H1 (cell line): Measurements from ENCODE around the gene WDFY1. TPM values are rescaled to one million over a fixed set of nuclear protein-coding genes. Genes with fewer than 3 reads are reported as not detected.

ENCODE experiments used
- CTCF ChIA-PET: fragments of 300-600 bp; sonication (Branson Sonifier 250); formaldehyde crosslinking; loops from one replicate; lab custom pipeline; 2021; ENCODE audit not compliant: partially characterized antibody; lab: Charles Lee
- POLR2A ChIA-PET: fragments of 300-600 bp; sonication (Branson Sonifier 250); formaldehyde crosslinking; loops from one replicate; lab custom pipeline; 2021; ENCODE audit warnings: inconsistent platforms; ENCODE audit not compliant: partially characterized antibody; lab: Charles Lee
- DNase-seq, 2 experiments: peaks; one replicate each; pipeline versions ENCODE4 v3.0.0 to v3.0.0-alpha.2; 2010 to 2022; ENCODE audit warnings: low spot score in 2 of 2, low read depth in 1 of 2, mixed read lengths in 1 of 2
- FAIRE-seq: peaks from 2 replicates; lab custom pipeline; 2011; peaks lifted over from hg19 to GRCh38; lab: Jason Lieb, UNC
- H2AFZ ChIP-seq: 2 replicates; pipeline ENCODE4 v1.8.1; 2012; ENCODE audit warnings: low read length, inconsistent platforms
- H2AK5ac ChIP-seq: 2 replicates; pipeline ENCODE4 v1.6.1; 2013; ENCODE audit warnings: low read depth, low read length
- H2BK120ac ChIP-seq: replicated peaks from 2 replicates; pipeline ENCODE3; 2013; ENCODE audit warnings: low read depth, low read length, inconsistent platforms
- H2BK12ac ChIP-seq: 2 replicates; pipeline ENCODE4 v1.6.1; 2013; ENCODE audit warnings: low read depth, low read length
- H2BK15ac ChIP-seq: 2 replicates; pipeline ENCODE4 v1.6.1; 2013; ENCODE audit warnings: low read length
- H2BK20ac ChIP-seq: 2 replicates; pipeline ENCODE4 v1.6.1; 2013; ENCODE audit warnings: low read length
- H2BK5ac ChIP-seq: 2 replicates; pipeline ENCODE4 v1.6.1; 2013; ENCODE audit warnings: low read depth, low read length
- H3K14ac ChIP-seq: 2 replicates; pipeline ENCODE4 v1.6.1; 2013; ENCODE audit warnings: inconsistent platforms; ENCODE audit not compliant: insufficient read length
- H3K18ac ChIP-seq: 2 replicates; pipeline ENCODE4 v1.6.1; 2013; ENCODE audit warnings: low read length; ENCODE audit errors: extremely low read depth
- H3K23ac ChIP-seq: 2 replicates; pipeline ENCODE4 v1.6.1; 2013; ENCODE audit warnings: inconsistent platforms; ENCODE audit not compliant: insufficient read length
- H3K23me2 ChIP-seq: 2 replicates; pipeline ENCODE4 v1.6.1; 2013; ENCODE audit warnings: low read depth, low read length
- H3K27ac ChIP-seq: 2 replicates; pipeline ENCODE4 v1.6.1; 2011; ENCODE audit warnings: low read depth, low read length, inconsistent platforms
- H3K27me3 ChIP-seq, 4 experiments: replicated peaks in 1 of 4; 1 replicate in 1 of 4; 2 replicates in 3 of 4; pipeline versions ENCODE4 v1.6.1 to v1.8.1; 2011 to 2013; ENCODE audit warnings: low read length in 3 of 4, mild to moderate bottlenecking in 3 of 4, inconsistent platforms in 2 of 4, mixed read lengths in 2 of 4, moderate library complexity in 1 of 4; ENCODE audit not compliant: control insufficient read depth in 3 of 4, insufficient read depth in 3 of 4; ENCODE audit errors: extremely low read depth in 1 of 4
- H3K36me3 ChIP-seq, 4 experiments: 2 replicates each; pipeline versions ENCODE4 v1.6.1 to v1.8.1; 2011 to 2013; ENCODE audit warnings: mild to moderate bottlenecking in 4 of 4, low read length in 3 of 4, moderate library complexity in 2 of 4, control low read depth in 1 of 4, inconsistent platforms in 1 of 4; ENCODE audit not compliant: insufficient read depth in 4 of 4, control insufficient read depth in 2 of 4
- H3K4ac ChIP-seq: replicated peaks from 2 replicates; pipeline ENCODE3; 2013; ENCODE audit warnings: low read length, low read depth, mixed read lengths, inconsistent platforms; ENCODE audit not compliant: insufficient read length
- H3K4me1 ChIP-seq, 4 experiments: replicated peaks in 1 of 4; 1 replicate in 1 of 4; 2 replicates in 3 of 4; pipeline versions ENCODE4 v1.6.1 to v1.8.1; 2011 to 2013; ENCODE audit warnings: low read length in 3 of 4, inconsistent platforms in 2 of 4, mixed read lengths in 1 of 4; ENCODE audit not compliant: insufficient read depth in 4 of 4, control insufficient read depth in 3 of 4
- H3K4me2 ChIP-seq, 2 experiments: 2 replicates each; pipeline versions ENCODE4 v1.6.1 to v1.8.1; 2011 to 2013; ENCODE audit warnings: low read depth in 2 of 2, low read length in 2 of 2, control low read depth in 1 of 2, inconsistent platforms in 1 of 2, mild to moderate bottlenecking in 1 of 2; ENCODE audit not compliant: insufficient read depth in 1 of 2
- H3K4me3 ChIP-seq, 4 experiments: fragments of 200-600, 300-600 bp in 1 of 4; sonication (generic), shearing (Covaris generic), sonication (Bioruptor Twin) in 1 of 4; 2 replicates each; pipeline versions ENCODE4 v1.5.1 to v1.8.1; 2011 to 2016; ENCODE audit warnings: low read length in 4 of 4, low read depth in 3 of 4, control low read depth in 2 of 4, inconsistent platforms in 2 of 4, mild to moderate bottlenecking in 2 of 4, mixed read lengths in 1 of 4, moderate library complexity in 1 of 4; ENCODE audit not compliant: insufficient read depth in 2 of 4; ENCODE audit errors: extremely low read depth in 1 of 4
- H3K56ac ChIP-seq: replicated peaks from 2 replicates; pipeline ENCODE3; 2013; ENCODE audit warnings: low read depth, mild to moderate bottlenecking, mixed read lengths, low read length, inconsistent platforms; ENCODE audit not compliant: insufficient read length
- H3K79me1 ChIP-seq: 2 replicates; pipeline ENCODE4 v1.6.1; 2013; ENCODE audit warnings: low read depth, low read length, control low read depth
- H3K79me2 ChIP-seq, 2 experiments: 2 replicates each; pipeline versions ENCODE4 v1.6.1 to v1.8.1; 2012 to 2013; ENCODE audit warnings: low read length in 2 of 2, mild to moderate bottlenecking in 2 of 2, inconsistent platforms in 1 of 2; ENCODE audit not compliant: insufficient read depth in 2 of 2, control insufficient read depth in 1 of 2
- H3K9ac ChIP-seq, 4 experiments: replicated peaks in 1 of 4; 1 replicate in 1 of 4; 2 replicates in 3 of 4; pipeline versions ENCODE4 v1.6.1 to v1.8.1; 2011 to 2013; ENCODE audit warnings: low read depth in 3 of 4, low read length in 3 of 4, control low read depth in 2 of 4, mild to moderate bottlenecking in 2 of 4, moderate library complexity in 2 of 4, inconsistent platforms in 1 of 4; ENCODE audit errors: extremely low read depth in 1 of 4
- H3K9me3 ChIP-seq, 2 experiments: 2 replicates each; pipeline versions ENCODE4 v1.6.1 to v1.8.1; 2012 to 2013; ENCODE audit warnings: mild to moderate bottlenecking in 2 of 2, moderate library complexity in 2 of 2, control low read depth in 1 of 2, inconsistent platforms in 1 of 2, low read depth in 1 of 2, low read length in 1 of 2, mixed read lengths in 1 of 2; ENCODE audit not compliant: insufficient read depth in 2 of 2
- H4K20me1 ChIP-seq, 2 experiments: replicated peaks in 1 of 2; 2 replicates each; pipeline versions ENCODE3 to v1.8.1; 2011 to 2013; ENCODE audit warnings: inconsistent platforms in 2 of 2, low read length in 2 of 2, mild to moderate bottlenecking in 1 of 2; ENCODE audit not compliant: insufficient read depth in 2 of 2, control insufficient read depth in 1 of 2
- H4K5ac ChIP-seq: 2 replicates; pipeline ENCODE4 v1.6.1; 2013; ENCODE audit warnings: low read length, low read depth, mixed read lengths, inconsistent platforms; ENCODE audit not compliant: insufficient read length
- H4K8ac ChIP-seq: 2 replicates; pipeline ENCODE4 v1.8.0; 2013; ENCODE audit warnings: mild to moderate bottlenecking, moderate library complexity, low read length, inconsistent platforms; ENCODE audit not compliant: insufficient read depth; ENCODE audit errors: extremely low read depth
- H4K91ac ChIP-seq: replicated peaks from 2 replicates; pipeline ENCODE3; 2013; ENCODE audit warnings: low read length, mixed read lengths, inconsistent platforms; ENCODE audit not compliant: insufficient read length
- ASH2L ChIP-seq: fragments of 200-600, 300-600 bp; sonication (generic); IDR thresholded peaks from one replicate; pipeline ENCODE4 v1.7.1; 2017; ENCODE audit warnings: low read length
- BCL11A ChIP-seq, 2 experiments: IDR thresholded peaks; one replicate each; pipeline ENCODE4 v1.6.1; 2011; ENCODE audit warnings: low read depth in 2 of 2, low read length in 2 of 2, mild to moderate bottlenecking in 2 of 2
- EP300 ChIP-seq, 2 experiments: IDR thresholded peaks; 1 replicate in 1 of 2; 2 replicates in 1 of 2; pipeline ENCODE4 v1.6.1; 2011 to 2012; ENCODE audit warnings: low read depth in 2 of 2, low read length in 2 of 2, mild to moderate bottlenecking in 2 of 2, borderline replicate concordance in 1 of 2, inconsistent platforms in 1 of 2, moderate library complexity in 1 of 2
- GABPA ChIP-seq: IDR thresholded peaks from 2 replicates; pipeline ENCODE4 v1.6.1; 2011; ENCODE audit warnings: mild to moderate bottlenecking, low read length, moderate library complexity, borderline replicate concordance; ENCODE audit not compliant: insufficient read depth
- JUND ChIP-seq: IDR thresholded peaks from 2 replicates; pipeline ENCODE4 v1.6.1; 2011; ENCODE audit warnings: mild to moderate bottlenecking, improper control_type of control experiment, low read length
- KDM5A ChIP-seq: fragments of 200-600 bp; IDR thresholded peaks from 2 replicates; pipeline ENCODE4 v1.7.1; 2012; ENCODE audit warnings: mild to moderate bottlenecking, low read length, inconsistent platforms, mixed read lengths
- TEAD4 ChIP-seq: IDR thresholded peaks from 2 replicates; pipeline ENCODE4 v1.6.1; 2012; ENCODE audit warnings: low read depth, low read length, inconsistent platforms, mixed read lengths
- WGBS, 2 experiments: shearing (Covaris generic) in 1 of 2; methylation state at CpG; one replicate each; pipeline versions ENCODE4 v1.1.6 to v1.1.7; 2013 to 2015; ENCODE audit warnings: low lambda C conversion rate in 2 of 2, mixed read lengths in 2 of 2, inconsistent platforms in 1 of 2, low coverage in 1 of 2, missing lambda C conversion rate in 1 of 2; ENCODE audit not compliant: insufficient replicate concordance in 2 of 2, insufficient coverage in 1 of 2, insufficient read length in 1 of 2; ENCODE audit errors: extremely low coverage in 1 of 2, missing lambda C conversion rate in 1 of 2; 5-methylcytosine and 5-hydroxymethylcytosine counted together
- polyA plus RNA-seq, 7 experiments: library from polyadenylated mRNA; depleted of rRNA in 3 of 7; stranded (reverse) in 5 of 7; unstranded in 2 of 7; fragments of >200 nt in 5 of 7; fragments of 200-250 nt in 2 of 7; gene quantifications; 1 replicate in 5 of 7; 2 replicates in 1 of 7; 4 replicates in 1 of 7; pipeline versions ENCODE4 v1.2.1 to v1.2.3, GENCODE V29; 2011 to 2013; ENCODE audit warnings: missing spikeins in 2 of 7, mixed read lengths in 2 of 7
- total RNA-seq: library from RNA; stranded (reverse); fragmentation: NEBNext Ultra II Directional; extraction: Animal tissue kit (Norgen Biotek cat#: 25700); gene quantifications from 2 replicates; pipeline ENCODE4 v1.2.1, GENCODE V29; 2021
- TF ChIP-seq, protein P1 (sequence below): IDR thresholded peaks from 2 replicates; pipeline ENCODE4 v1.6.1; 2011; ENCODE audit warnings: low read length, improper control_type of control experiment

The WDFY1 gene
- total and polyA plus RNA-seq, 2 of the 8 experiments (the other 6 are each of a cell fraction or from before 2014, with no cell fraction given), result 68.4 to 94.7 TPM

DNA sequence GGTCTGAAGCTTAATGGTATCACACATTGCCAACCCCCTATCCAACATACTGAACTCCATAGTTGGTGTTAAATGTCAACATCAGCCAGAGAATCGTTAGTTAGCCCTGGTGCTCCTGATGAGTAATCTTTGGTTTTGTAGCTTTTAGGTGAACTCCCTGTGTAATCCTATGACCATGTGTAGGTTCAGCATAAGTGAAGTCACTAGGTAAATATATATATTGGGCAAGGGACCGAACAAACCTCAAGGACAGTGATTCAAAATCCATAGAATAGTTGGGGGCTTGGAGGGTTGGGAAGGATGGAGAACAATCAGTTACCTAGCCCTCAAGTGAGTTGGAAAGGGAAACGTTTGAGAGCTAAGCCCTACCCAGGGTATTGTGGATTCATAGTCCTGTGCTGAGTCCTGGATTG, 91.7 kb downstream of the WDFY1 start:
- FAIRE-seq, result no peak
- Histone ChIP-seq H3K4ac (no peak overlapping the region), H3K56ac (no peak overlapping the region), H4K91ac (no peak overlapping the region), H2AK5ac (no peak overlapping the region), H3K36me3 (no peaks in the 10 kb centered on the region), H2BK20ac (no peak overlapping the region), H4K5ac (no peak overlapping the region), H3K23me2 (no peaks in the 10 kb centered on the region), H3K27ac (no peak overlapping the region), H3K79me1 (no peaks in the 10 kb centered on the region), H4K8ac (no peak overlapping the region), H3K9me3 (peaks cover 0 to 3% of the 10 kb centered on the region in 2 experiments; a peak in 1 of 4 replicates), H3K4me2 (no peak overlapping the region), H3K79me2 (no peaks in the 10 kb centered on the region), H3K18ac (no peak overlapping the region), H3K27me3 (no peaks in the 10 kb centered on the region), H2BK120ac (no peak overlapping the region), H2AFZ (no peak overlapping the region), H4K20me1 (no peaks in the 10 kb centered on the region), H3K4me1 (no peaks in the 10 kb centered on the region), H3K9ac (no peak overlapping the region), H2BK5ac (no peak overlapping the region), H2BK15ac (no peak overlapping the region), H3K23ac (no peak overlapping the region), H3K4me3 (no peak overlapping the region), H2BK12ac (no peak overlapping the region), H3K14ac (no peak overlapping the region)
- 74% methylated on average over 3 of the region's 3 CpGs; no CpG with 5 or more reads in 1 of the 2 experiments for WGBS, 2 experiments
- ChIA-PET CTCF (interaction anchor here (1.2 to 1.6 kb wide), 2 partner anchors 11 to 94 kb away, joined by 3 to 4 read pairs; no protein-coding TSS in a partner anchor), POLR2A (no interaction called here)
- TF ChIP-seq BCL11A (IDR thresholded peaks at IDR 0.05; ENCODE audit: low read depth in 2 of 2, low read length in 2 of 2), result no peak
- TF ChIP-seq, protein P1, sequence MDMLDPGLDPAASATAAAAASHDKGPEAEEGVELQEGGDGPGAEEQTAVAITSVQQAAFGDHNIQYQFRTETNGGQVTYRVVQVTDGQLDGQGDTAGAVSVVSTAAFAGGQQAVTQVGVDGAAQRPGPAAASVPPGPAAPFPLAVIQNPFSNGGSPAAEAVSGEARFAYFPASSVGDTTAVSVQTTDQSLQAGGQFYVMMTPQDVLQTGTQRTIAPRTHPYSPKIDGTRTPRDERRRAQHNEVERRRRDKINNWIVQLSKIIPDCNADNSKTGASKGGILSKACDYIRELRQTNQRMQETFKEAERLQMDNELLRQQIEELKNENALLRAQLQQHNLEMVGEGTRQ, result no peak
- TF ChIP-seq TEAD4, result no peak
- TF ChIP-seq ASH2L, result no peak
- TF ChIP-seq GABPA, result no peak
- TF ChIP-seq KDM5A, result no peak
- no peak for TF ChIP-seq EP300 (IDR thresholded peaks at IDR 0.05; ENCODE audit: borderline replicate concordance in 1 of 2, low read depth in 2 of 2, low read length in 2 of 2)
- TF ChIP-seq JUND, result no peak
- no peak for DNase-seq
